HG02943 (cell line): Measurements from ENCODE around the gene SMIM44.
"Not testable (repeated sequence)": the region's sequence is repeated elsewhere in the genome, so short reads cannot be mapped to it uniquely, and the experiment has no call there.

ENCODE experiments used
- ATAC-seq: cut with Tn5 transposase; IDR thresholded peaks from one replicate; pipeline ENCODE4 v1.9.1; 2021; ENCODE audit warnings: mild to moderate bottlenecking, low read depth, moderate library complexity; ENCODE audit not compliant: unreplicated experiment

SMIM44 gene

DNA sequence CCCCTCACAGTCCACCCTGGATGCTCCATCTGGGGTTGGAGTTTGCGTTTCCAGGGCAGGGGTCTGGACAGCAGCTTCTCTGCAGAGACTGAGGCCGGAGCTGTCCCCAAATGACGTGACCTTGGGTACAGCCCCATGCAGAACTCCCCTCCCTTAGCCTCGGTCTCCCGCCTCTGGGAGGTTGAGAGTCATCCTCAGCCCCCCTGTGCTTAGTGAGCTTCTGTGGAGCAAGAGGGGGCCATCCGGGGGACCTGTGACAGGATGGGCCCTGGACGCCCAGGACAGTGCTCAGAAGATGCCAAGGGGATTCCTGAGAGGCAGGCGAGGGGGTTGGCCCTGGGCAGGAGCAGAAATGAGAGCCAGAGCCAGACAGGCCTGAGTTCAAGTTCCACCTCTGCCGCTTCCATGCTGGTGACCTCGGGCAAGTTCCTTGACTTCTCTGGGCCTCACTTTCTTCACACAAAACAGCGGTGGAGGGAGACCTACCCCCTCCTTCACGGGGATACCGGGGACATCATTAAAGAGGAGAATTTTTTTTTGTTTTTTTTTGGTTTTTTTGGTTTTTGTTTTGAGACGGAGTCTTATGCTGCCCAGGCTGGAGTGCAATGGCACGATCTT, 23.2 kb downstream of the SMIM44 start:
- no peak for ATAC-seq

DNA sequence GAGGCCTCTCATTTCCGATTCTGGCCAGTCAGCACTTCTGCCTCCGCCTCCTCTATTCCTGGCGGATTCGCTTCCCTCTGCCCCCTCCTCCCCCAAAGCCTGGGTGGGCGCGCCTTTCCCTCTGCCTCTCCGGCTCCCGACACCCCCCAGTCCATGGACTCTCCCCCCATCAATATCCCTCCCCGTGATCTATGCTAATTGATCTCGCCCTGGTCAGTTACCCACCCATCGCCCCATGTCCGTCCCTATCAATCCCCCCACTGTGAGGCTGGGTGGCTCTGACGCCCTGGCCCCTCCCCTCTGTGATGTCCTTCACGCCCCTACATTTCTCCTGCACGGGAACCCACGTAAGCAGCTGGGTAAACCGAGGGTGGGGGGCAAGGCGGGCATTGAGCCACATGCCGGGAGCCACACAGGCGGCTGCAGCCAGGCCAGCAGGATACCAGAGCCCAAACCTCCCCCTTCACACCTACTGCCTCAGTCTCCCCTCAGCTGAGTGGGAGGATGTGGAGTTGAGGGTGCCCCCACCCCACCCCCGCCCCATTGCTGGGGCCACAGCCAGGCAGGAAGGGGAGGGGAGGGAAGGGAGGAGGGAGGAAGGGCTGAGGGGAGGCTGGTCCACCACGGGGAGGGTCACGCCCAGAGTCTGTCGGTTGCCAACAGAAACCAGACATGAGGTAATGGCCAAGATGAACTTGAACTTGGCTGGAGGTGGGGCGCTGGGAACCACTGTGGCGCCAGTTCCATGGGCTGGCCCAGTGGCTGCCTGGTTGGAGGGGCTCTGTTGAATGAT, 24.0 kb downstream of the SMIM44 start:
- no peak for ATAC-seq

- no peak for ATAC-seq
Observed at GRCh38 chr19:3458229-3459088, 24.8 kb downstream of the SMIM44 start.

DNA sequence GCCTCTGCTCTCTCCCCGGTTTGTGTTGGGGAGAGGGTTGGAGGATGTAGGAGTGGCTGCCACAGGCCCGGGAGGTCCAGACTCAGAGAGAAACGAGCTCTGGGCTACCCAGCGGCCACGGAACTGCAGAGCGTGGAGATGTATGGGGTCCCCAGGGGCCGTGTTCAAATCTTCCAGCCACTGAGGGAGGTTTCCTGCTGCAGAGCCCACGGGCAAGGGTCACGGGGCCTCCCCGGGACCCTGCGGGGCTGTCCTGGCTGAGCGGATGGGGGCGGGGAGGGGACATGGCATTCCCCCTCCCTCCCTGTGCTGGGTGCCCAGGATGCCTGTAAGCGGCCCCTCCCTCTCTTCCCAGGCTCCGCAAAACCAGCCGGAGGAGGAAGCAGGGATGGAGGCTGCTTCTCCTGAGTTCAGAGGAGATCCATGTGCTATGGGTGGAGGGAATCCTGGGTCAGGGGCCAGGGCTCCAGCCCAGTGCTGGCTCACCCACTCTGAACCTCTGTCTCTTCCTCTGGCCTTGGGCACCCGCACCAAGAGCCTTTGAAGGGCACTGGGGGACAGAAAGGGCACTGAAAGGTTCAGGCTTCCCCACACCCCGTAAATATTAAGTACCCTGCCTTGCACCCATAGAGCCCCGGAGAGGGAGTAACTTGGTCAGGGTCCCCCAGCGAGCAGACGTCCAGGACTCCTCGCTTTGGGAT, 25.6 kb downstream of the SMIM44 start:
- no peak for ATAC-seq

DNA sequence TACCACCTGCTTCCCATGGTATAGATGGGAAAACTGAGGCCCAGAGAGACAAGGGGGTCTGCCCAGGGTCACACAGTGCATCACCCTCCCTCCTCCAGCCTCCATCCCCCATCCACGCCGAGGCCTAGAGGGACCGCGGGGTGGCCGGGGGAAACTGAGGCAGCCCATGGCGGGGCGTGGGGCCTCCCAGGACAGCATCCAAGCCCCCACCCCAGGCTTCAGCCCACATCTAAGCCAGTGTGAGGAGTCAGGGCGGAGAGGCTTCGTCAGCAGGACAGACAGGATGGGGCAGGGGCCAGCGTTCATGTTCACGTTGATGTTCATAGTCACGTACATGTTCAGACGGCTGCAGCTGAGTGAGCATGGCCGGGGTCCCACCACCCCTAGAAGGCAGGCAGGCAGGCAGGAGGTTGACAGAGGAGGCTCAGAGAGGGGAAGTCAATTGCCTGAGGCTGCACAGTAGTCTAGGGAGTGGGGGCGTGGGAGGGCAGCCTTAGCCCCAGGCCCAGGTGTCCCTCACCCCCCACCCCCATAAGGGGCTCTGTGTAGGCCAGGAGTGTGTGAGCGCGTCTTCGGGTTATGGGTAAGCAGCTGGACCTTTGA, 26.2 kb downstream of the SMIM44 start:
- ATAC-seq = no peak

- ATAC-seq = no peak
Observed at GRCh38 chr19:3455960-3456601, 27.2 kb downstream of the SMIM44 start.

GRCh38 chr19:3455393-3455955, 27.8 kb downstream of the SMIM44 start:
- no peak for ATAC-seq

GRCh38 chr19:3454656-3455392, 28.4 kb downstream of the SMIM44 start:
- no peak for ATAC-seq

DNA sequence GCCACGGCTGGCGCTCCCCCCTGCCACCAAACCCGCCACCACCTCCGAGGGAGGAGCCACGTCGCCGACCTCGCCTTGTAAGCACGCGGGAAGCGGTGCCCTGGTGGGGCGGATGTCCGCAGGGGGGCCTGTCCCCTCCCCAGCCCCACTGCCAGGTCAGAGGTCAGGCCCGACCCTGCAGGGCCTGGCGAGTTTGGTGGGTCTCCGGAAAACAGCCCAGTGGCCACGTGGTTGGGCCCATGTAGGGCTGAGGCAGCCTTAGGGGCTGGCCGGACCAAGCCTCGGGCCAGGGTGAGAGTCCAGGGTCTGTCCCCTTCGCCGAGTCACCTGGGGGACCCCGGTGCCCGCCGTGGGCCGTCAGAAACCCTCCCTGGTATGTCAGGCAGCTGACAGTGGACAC, 29.4 kb downstream of the SMIM44 start:
- no peak for ATAC-seq

GRCh38 chr19:3452942-3453214, 30.4 kb downstream of the SMIM44 start:
- ATAC-seq = not testable (repeated sequence)

DNA sequence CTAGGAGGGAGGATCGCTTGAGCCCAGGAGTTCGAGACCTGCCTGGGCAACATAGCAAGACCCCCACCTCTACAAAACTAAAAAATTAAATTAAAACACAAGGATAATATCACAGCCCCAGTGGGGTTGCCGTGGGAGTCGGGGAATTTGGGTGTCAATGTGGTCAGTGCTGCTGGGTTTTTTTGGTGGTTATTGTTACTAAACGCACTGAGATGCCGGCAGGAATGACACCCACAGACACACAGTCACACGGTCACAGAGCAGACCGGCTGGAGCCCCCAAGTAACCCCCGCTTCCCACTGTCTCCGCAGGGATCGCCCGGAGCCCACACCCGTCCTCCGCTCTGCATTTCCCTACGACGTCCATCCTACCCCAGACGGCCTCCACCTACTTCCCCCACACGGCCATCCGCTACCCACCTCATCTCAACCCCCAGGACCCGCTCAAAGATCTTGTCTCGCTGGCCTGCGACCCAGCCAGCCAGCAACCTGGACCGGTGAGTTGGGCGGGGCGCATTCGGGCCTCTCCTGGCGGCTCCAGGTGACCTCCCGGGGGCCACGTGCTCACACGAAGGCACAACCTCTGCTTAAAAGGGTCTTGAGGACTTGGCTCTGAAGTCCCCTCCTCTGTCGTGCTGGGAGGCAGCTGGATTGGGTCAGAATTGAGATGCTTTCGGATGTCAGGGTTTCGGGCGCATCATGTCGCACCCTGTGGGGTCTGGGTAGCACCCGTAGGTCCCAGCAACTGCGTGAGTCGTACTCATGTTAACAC, 30.9 kb downstream of the SMIM44 start:
- ATAC-seq = no peak

DNA sequence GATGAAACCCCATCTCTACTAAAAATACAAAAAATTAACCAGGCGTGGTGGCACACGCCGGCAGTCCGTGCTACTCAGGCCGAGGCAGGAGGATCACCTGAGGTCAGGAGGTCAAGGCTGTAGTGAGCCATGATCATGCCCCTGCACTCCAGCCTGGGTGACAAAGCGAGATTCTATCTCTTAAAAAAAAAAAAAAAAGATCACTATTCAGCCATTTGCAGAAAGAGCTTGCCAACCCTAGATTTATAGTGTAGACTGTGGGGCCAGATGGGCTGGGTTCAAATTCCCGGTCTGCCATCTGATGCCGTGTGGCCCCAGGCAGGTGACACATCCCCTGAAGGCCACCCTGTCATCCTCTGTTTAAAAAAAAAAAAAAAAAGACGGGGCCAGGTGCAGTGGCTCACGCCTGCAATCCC, 31.8 kb downstream of the SMIM44 start:
- ATAC-seq = no peak

DNA sequence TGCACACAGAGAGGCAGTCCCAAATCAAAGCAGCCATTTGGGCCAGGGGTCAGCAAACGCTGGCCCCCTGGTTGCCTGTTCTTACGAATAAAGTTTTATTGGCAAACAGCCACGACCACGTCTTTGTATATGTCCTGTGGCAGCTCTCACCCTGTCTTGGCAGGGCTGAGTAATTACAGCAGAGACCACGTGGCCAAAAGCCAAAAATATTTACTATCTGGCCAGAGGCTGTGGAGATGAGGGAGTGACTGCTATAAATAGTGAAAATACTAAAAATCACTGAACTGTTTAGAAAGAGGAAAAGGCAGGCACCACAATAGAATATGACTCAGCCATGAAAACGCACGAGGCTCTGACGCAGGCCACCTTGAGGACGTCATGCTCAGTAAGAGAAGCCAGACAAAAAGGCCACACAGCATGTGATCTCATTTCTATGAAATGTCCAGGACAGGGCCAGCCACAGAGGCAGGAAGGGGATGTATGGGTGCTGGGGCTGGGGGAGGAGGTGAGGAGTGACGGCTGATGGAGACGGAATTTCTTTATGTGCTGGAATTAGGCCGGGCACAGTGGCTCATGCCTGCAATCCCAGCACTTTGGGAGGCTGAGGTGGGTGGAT, 32.3 kb downstream of the SMIM44 start:
- ATAC-seq = no peak

DNA sequence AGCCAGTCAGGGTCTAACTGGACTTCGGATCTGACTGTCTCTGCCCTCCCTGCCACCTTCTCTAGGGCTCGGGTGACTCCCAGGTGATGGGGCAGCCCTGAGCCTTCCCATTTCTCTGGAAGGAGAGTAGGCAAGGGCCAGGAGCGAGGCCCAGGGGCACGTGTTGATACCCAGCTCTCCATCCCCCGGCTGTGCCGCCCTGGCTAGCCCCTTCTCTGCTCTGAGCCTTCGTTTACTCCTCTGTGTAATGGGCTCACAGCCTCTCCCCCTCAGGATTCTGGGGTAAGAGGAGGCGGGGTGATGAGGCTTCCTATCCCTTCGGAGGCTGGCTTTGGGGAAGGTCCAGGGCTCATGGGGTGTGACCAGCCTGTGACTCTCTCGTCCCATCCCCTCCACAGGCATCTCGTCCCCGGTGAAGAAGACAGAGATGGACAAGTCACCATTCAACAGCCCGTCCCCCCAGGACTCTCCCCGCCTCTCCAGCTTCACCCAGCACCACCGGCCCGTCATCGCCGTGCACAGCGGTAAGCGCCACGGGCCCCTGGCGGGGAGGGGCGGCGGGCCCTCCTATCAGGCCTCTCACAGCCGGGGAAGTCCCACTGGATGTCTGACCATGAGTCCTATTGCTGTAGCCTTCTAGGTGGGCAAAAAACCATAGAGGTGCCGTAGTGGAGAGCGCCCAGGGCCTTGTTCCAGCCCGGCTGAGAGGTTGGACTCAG, 34.5 kb downstream of the SMIM44 start:
- no peak for ATAC-seq

- ATAC-seq = not testable (repeated sequence)
Observed at GRCh38 chr19:3446657-3447056, 36.6 kb downstream of the SMIM44 start.

GRCh38 chr19:3444695-3445234, 38.5 kb downstream of the SMIM44 start:
- no peak for ATAC-seq
